ENCODE measurements around the gene KATNAL2. TPM values are rescaled to one million over a fixed set of nuclear protein-coding genes. Genes with fewer than 3 reads are reported as not detected.

The KATNAL2 gene
- total and polyA plus RNA-seq, 10 of the 15 experiments (the other 5 are each of a cell fraction or from before 2014, with no cell fraction given): 0.20 to 2.4 (median 1.7) TPM

GRCh38 chr18:46953195-46953594 lies 35.8 kb downstream of the KATNAL2 start:
- no peak for TF ChIP-seq RAD21 (IDR thresholded peaks at IDR 0.05; ENCODE audit: insufficient read depth, low read depth, low read length)
- no peak for TF ChIP-seq CBX5 (IDR thresholded peaks at IDR 0.05; ENCODE audit: low read depth)
- TF ChIP-seq, protein P1, sequence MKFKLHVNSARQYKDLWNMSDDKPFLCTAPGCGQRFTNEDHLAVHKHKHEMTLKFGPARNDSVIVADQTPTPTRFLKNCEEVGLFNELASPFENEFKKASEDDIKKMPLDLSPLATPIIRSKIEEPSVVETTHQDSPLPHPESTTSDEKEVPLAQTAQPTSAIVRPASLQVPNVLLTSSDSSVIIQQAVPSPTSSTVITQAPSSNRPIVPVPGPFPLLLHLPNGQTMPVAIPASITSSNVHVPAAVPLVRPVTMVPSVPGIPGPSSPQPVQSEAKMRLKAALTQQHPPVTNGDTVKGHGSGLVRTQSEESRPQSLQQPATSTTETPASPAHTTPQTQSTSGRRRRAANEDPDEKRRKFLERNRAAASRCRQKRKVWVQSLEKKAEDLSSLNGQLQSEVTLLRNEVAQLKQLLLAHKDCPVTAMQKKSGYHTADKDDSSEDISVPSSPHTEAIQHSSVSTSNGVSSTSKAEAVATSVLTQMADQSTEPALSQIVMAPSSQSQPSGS (IDR thresholded peaks at IDR 0.05; ENCODE audit: low read length): no peak
- TF ChIP-seq, protein P2, sequence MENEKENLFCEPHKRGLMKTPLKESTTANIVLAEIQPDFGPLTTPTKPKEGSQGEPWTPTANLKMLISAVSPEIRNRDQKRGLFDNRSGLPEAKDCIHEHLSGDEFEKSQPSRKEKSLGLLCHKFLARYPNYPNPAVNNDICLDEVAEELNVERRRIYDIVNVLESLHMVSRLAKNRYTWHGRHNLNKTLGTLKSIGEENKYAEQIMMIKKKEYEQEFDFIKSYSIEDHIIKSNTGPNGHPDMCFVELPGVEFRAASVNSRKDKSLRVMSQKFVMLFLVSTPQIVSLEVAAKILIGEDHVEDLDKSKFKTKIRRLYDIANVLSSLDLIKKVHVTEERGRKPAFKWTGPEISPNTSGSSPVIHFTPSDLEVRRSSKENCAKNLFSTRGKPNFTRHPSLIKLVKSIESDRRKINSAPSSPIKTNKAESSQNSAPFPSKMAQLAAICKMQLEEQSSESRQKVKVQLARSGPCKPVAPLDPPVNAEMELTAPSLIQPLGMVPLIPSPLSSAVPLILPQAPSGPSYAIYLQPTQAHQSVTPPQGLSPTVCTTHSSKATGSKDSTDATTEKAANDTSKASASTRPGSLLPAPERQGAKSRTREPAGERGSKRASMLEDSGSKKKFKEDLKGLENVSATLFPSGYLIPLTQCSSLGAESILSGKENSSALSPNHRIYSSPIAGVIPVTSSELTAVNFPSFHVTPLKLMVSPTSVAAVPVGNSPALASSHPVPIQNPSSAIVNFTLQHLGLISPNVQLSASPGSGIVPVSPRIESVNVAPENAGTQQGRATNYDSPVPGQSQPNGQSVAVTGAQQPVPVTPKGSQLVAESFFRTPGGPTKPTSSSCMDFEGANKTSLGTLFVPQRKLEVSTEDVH (IDR thresholded peaks at IDR 0.05; ENCODE audit: low read depth, partially characterized antibody): no peak
- no peak for TF ChIP-seq BHLHE40 (IDR thresholded peaks at IDR 0.05; ENCODE audit: borderline replicate concordance in 1 of 2, low read depth in 2 of 2, low read length in 1 of 2)
- TF ChIP-seq STAT1 (conservative IDR thresholded peaks at IDR 0.05): no peak
- TF ChIP-seq NR2C2 (IDR thresholded peaks at IDR 0.05; ENCODE audit: borderline replicate concordance, control insufficient read depth, insufficient read length, low read depth): no peak
- TF ChIP-seq SIX5 (IDR thresholded peaks at IDR 0.05; ENCODE audit: low read depth, low read length, severe bottlenecking): no peak
- TF ChIP-seq NFYA (IDR thresholded peaks at IDR 0.05; ENCODE audit: borderline replicate concordance, low read depth, low read length): no peak
- no peak for TF ChIP-seq IKZF1 (conservative IDR thresholded peaks at IDR 0.05)
- no peak for TF ChIP-seq ZNF274 (IDR thresholded peaks at IDR 0.05; ENCODE audit: insufficient read depth, insufficient read length)
- no peak overlapping the region for H3K9ac ChIP-seq (ENCODE audit: control insufficient read depth, insufficient read depth, low read length)
- H2AFZ ChIP-seq (ENCODE audit: control insufficient read depth, low read depth, low read length): no peak overlapping the region
- ChIA-PET SMC1A (ENCODE audit: uncharacterized antibody, unreplicated experiment) (no interaction called here), CTCF (no interaction called here), RAD21 (ENCODE audit: unreplicated experiment) (no interaction called here), POLR2A (no interaction called here)
- ATAC-seq (no peak), DNase-seq (ENCODE audit: low read depth, low spot score) (no peak), FAIRE-seq (no peak)
- in situ Hi-C loops (cut with MboI): no loop called here
- H3K9me3 ChIP-seq (replicated peaks; ENCODE audit: control insufficient read depth, insufficient read depth, low read length): no peaks in the 10 kb centered on the region
- H3K27ac ChIP-seq (ENCODE audit: control insufficient read depth, insufficient read depth): no peak overlapping the region
- BruUV-seq (replicated peaks): no TSS peak
- H3K4me2 ChIP-seq (ENCODE audit: control insufficient read depth, insufficient read depth): no peak overlapping the region
- H3K4me3 ChIP-seq: no peak overlapping the region
- intact Hi-C loops (cut with micrococcal nuclease; ENCODE audit: unreplicated experiment): no loop called here
- no peaks in the 10 kb centered on the region for H3K4me1 ChIP-seq (ENCODE audit: control insufficient read depth, insufficient read depth, low read length)
- H3K36me3 ChIP-seq (ENCODE audit: control insufficient read depth in 2 of 2, insufficient read depth in 2 of 2, low read length in 1 of 2): no peaks in the 10 kb centered on the region
- H3K79me2 ChIP-seq (ENCODE audit: control insufficient read depth, insufficient read depth, low read length): no peaks in the 10 kb centered on the region
- 35% methylated on average over 5 of the region's 5 CpGs for WGBS (ENCODE audit: insufficient coverage, insufficient replicate concordance, low lambda C conversion rate, missing lambda C conversion rate)
- H4K20me1 ChIP-seq (ENCODE audit: control insufficient read depth, insufficient read depth): no peaks in the 10 kb centered on the region
- no peaks in the 10 kb centered on the region for H3K27me3 ChIP-seq (replicated peaks in 1 of 2; ENCODE audit: control insufficient read depth in 2 of 2, insufficient read depth in 2 of 2, low read length in 1 of 2)
